GM12892 (cell line): ENCODE measurements around the gene SPP1.

ENCODE experiments used
- DNase-seq: peaks from one replicate; pipeline ENCODE4 v3.0.0; 2011; ENCODE audit not compliant: insufficient read length
- FAIRE-seq: peaks from 2 replicates; lab custom pipeline; 2011; peaks lifted over from hg19 to GRCh38; lab: Jason Lieb, UNC
- POLR2A ChIP-seq: IDR thresholded peaks from 2 replicates; pipeline ENCODE4 v1.6.1; 2011; ENCODE audit warnings: low read depth, low read length, control low read depth
- POLR2AphosphoS5 ChIP-seq: IDR thresholded peaks from 2 replicates; pipeline ENCODE4 v1.6.1; 2011; ENCODE audit warnings: low read depth, low read length, control low read depth
- TAF1 ChIP-seq: IDR thresholded peaks from 2 replicates; pipeline ENCODE4 v1.6.1; 2011; ENCODE audit warnings: low read depth, mild to moderate bottlenecking, control low read depth, low read length, borderline replicate concordance

SPP1 gene

DNA sequence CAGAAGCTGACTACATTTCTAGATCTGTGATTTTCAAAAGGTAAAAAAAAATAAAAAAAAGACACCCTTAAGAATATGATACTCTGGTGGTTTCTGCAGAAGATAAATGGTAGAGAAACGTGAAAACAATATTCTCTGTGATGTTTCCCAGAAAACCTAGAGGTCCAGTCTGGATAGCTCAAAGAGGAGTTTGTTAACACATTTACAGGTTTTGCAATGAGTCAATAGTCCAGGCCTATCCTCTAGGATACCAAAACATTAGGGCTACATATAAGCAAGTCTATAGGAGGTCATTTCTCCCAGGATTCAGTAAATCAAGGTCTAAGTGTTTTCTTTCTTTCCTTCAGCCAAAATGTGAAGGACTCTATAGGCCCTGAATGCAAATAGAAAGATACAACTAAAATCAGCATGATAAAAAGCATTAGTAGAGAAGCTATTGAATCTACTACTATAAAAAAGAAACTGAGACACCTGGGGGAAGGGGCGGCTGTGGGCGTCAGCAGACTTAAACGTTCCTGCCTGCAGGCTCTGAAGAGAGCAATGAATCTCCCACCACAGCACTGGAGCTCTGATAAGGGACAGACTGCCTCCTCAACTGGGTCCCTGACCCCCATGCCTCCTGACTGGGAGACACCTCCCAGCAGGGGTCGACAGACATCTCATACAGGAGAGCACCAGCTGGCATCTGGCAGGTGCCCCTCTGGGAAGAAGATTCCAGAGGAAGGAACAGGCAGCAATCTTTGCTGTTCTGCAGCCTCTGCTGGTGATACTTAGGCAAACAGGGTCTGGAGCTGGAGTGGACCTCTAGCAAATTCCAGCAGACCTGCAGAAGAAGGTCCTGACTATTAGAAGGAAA is 33.7 kb upstream of the SPP1 start:
- DNase-seq (no peak), FAIRE-seq (no peak)
- TF ChIP-seq POLR2A, result no peak
- no peak for TF ChIP-seq POLR2AphosphoS5
- TF ChIP-seq TAF1, result no peak

DNA sequence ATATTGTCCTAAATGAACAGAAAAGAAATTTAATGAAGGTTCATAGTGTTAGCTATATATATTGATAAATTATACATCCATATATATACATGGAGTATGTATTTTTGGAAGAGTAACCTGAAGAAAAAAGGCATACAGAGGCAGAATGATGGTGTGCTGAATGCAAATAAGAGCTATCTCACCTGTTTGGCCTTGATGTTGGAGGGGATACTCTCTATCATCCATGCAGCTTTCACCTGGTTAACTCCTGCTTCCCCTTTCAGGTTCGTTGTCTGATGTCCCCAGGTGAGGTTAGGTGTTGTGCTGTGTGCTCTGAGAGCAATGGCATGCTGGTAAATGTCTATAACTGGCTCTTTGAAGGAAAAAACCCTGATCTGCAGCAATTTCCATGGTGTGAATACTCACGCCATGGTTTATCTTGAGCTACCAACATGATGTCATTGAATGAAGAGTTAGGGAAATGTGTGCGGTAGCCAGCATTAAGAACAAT is 31.8 kb upstream of the SPP1 start:
- TF ChIP-seq TAF1 (no peak), POLR2A (no peak), POLR2AphosphoS5 (no peak)
- DNase-seq, result no peak
- no peak for FAIRE-seq

DNA sequence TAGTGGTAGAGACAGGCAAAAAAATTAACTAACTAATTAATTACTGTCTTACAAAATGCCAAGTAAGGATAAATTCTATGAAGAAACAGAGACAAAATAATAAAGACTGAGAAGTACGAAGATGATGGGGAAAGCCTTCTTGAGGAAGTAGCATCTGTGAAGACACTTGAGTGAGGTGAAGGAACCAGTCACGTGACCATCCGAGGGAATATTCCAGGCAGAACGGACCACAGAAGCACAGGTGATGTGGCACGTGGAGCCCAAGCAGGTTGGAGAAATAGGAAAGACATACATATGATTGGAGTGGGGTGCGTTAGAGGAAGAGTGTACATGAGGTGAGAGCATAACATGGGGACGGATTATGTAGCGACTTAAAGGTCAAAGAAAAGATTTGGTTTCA is 30.5 kb upstream of the SPP1 start:
- no peak for DNase-seq
- FAIRE-seq, result no peak
- TF ChIP-seq POLR2A, result no peak
- no peak for TF ChIP-seq POLR2AphosphoS5
- TF ChIP-seq TAF1, result no peak

DNA sequence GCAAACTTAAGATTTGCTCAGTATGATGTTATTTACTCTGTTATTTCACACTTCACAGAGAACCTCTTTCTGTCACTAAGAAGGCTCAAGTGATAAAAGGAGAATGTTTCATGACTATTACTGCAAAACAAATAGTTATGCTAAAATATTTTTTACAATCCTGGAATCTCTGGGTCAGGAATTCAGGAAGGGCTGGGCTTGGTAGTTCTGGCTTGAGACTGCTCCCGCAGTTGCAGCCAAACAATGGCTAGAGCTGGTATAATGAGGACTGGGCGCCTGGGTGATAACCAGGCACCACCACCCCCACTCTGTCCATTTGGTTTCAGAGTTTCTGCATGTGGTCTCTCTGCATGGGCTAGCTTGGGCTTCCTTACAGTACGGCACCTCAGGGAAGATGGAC is 28.7 kb upstream of the SPP1 start:
- no peak for FAIRE-seq
- DNase-seq, result no peak
- TF ChIP-seq POLR2AphosphoS5 (no peak), POLR2A (no peak), TAF1 (no peak)

DNA sequence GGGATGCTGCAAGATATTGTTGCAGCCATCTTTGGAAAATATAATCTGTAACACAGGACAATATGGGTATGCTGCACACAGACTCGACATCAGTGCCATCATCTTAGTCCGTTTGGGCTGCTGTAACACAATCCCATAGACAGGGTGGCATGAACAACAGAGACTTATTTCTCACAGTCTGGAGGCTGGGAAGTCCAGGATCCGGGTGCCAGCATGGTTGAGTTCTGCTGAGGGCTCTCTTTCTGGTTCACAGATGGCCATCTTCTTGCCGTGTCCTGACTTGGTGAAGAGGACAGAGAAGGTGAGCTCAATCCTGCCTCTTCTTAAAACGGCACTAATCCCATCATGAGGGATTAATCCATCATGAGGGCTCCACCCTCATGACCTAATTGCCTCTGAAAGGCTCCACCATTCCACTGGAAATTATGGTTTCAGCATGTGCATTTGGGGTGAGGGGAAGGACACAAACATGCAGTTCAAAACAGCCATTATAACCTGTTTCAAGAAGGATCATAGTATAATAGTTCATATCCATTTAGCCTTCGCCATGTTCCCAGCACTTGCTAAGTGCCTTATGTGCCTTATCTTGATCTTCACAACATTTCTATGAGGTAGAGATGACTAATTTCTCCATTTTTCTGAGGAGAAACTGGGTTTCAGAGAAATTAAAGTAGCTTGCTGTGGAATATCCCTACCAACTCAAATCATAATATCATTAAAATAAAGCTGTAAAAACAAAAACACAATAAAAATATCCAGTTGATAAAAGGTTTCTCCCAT is 27.9 kb upstream of the SPP1 start:
- DNase-seq (no peak), FAIRE-seq (no peak)
- TF ChIP-seq POLR2A (no peak), POLR2AphosphoS5 (no peak), TAF1 (no peak)

DNA sequence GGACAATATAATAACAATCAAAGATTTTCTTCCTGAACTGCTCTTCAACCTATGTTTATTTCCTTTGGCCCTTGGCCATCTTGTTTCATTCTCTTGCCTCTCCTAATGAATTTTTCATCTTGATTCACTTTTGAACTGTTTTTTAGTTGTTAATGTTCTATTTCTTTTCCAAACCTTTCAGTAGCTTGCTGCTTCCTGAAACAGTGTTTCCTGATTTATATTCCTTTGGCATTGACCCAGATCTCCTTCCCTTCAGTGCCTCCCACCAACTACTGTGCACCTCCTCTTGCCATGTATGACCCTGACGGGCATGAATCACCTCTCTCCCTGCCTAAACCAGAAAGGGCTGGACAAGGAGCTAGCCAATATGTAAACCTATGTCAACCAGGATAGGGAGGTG is 25.6 kb upstream of the SPP1 start:
- no peak for TF ChIP-seq TAF1
- TF ChIP-seq POLR2AphosphoS5, result no peak
- no peak for TF ChIP-seq POLR2A
- FAIRE-seq (no peak), DNase-seq (no peak)

DNA sequence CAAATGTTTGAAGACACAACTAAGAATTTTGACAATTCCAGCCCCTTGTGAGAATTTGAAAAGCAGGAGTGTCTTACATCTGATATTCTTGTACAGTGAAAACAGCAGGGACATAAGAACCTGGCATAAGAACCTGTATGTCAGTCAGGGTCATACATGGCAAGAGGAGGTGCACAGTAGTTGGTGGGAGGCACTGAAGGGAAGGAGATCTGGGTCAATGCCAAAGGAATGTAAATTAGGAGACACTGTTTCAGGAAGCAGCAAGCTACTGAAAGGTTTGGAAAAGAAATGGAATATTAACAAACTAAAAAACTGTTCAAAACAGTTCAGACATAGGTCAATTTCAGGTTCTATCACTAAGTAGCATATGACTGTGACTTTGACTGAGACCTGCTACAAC is 25.0 kb upstream of the SPP1 start:
- DNase-seq, result no peak
- FAIRE-seq, result no peak
- TF ChIP-seq POLR2AphosphoS5, result no peak

DNA sequence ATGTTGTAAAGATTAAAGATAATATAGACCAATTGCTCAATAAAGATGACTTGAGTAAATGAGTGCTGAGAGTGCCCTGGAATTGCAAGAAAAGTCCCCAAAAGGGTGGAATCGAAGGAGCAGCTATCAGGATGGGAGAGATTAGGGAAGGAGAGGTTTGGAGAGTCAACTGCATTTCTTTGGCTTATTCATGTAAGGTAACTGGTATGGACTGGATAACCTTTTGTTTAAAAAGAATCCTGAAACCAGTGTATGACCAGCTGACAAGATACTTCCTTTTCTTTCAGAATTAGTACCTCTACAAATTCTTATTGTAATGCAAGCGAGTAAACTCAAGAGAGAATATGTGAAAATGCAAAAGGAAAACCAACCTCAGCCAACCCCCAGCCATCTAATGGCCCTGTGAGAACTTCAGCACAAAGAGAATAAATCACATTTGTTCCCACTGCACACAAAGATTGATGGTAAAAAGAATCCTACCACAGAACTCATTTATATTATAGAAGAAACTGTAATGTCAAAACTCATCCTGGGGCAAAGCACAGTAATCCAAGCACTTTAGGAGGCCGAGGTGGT is 24.5 kb upstream of the SPP1 start:
- DNase-seq (no peak), FAIRE-seq (no peak)
- no peak for TF ChIP-seq POLR2AphosphoS5
- TF ChIP-seq TAF1, result no peak
- TF ChIP-seq POLR2A, result no peak

DNA sequence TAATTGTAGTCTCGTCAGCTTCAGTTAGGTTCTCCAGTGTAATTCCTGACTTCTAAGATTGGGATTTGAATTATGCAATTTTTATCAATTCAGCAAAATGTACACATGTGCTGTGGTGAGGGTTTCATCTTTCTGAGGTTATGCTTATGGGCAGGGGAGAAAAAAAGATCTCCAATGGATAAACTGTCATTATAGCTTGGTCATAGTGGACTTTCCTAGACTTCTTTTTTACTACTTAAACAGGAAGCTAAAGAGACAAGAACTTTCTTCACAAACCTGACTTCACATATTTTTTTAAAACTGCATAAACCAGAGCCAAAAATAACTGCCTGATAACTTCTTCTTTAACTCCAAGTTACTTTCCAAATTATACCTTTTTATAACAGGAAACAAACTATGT is 21.7 kb upstream of the SPP1 start:
- TF ChIP-seq POLR2AphosphoS5 (no peak), TAF1 (no peak), POLR2A (no peak)
- DNase-seq (no peak), FAIRE-seq (no peak)

DNA sequence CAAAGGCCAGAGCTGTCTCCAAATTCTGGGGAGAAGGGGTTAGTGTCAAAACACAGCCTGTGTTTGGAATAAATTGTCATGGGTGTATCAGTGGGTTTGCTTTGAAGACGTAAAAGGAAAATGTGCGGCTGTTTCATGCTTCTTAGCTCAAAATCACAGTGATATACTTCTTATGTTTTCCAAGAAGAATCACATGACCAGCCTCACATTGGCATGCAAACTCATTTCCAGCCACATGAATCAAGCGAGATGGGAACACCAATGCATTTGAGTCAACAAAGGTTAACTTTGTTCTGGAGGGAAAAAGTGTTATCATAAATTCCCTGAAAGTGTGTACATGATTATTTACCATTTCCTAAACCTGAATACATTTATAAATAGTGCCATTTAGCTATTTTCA is 19.0 kb upstream of the SPP1 start:
- no peak for TF ChIP-seq POLR2AphosphoS5
- TF ChIP-seq POLR2A, result no peak
- TF ChIP-seq TAF1, result no peak
- no peak for FAIRE-seq
- no peak for DNase-seq

DNA sequence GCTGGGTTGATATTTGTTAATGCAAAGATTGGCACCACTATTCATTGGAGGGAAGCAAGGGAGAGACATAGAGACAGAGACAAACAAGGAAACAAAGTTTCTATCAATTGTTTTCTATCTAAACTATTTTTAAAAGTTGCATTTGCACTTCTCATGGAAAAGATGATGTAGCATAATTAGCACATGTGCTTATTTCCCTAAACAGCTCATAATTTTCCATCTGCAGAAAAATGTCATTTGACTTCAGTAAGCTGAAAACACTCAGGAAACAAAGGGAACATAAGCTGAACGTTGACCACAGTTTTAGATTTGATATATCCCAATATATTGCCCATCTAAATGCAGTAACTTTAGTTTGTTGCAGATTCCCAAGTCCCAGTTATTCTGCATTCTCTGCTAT is 18.5 kb upstream of the SPP1 start:
- no peak for TF ChIP-seq TAF1
- TF ChIP-seq POLR2AphosphoS5, result no peak
- TF ChIP-seq POLR2A, result no peak
- FAIRE-seq (no peak), DNase-seq (no peak)
